ENCODE data around the gene CNDP1.
"Not testable (repeated sequence)": the region's sequence is repeated elsewhere in the genome, so short reads cannot be mapped to it uniquely, and the experiment has no call there.

CNDP1 gene

GRCh38 chr18:74499633-74500032, 34.7 kb upstream of the CNDP1 start:
- H3K27ac ChIP-seq: no peak overlapping the region
- no peak for TF ChIP-seq ZFX (IDR thresholded peaks at IDR 0.05; ENCODE audit: borderline replicate concordance)
- no peak for TF ChIP-seq CTCF (IDR thresholded peaks at IDR 0.05)

- no peak overlapping the region for H3K27ac ChIP-seq
- TF ChIP-seq CTCF (IDR thresholded peaks at IDR 0.05) (no peak), ZFX (IDR thresholded peaks at IDR 0.05; ENCODE audit: borderline replicate concordance) (no peak)
Observed at GRCh38 chr18:74500372-74500771, 33.9 kb upstream of the CNDP1 start.

- not testable (repeated sequence) for H3K27ac ChIP-seq
Observed at GRCh38 chr18:74500774-74501173, 33.5 kb upstream of the CNDP1 start.

GRCh38 chr18:74501386-74501785, 32.9 kb upstream of the CNDP1 start:
- H3K27ac ChIP-seq: no peak overlapping the region
- no peak for TF ChIP-seq CTCF (IDR thresholded peaks at IDR 0.05)
- TF ChIP-seq ZFX (IDR thresholded peaks at IDR 0.05; ENCODE audit: borderline replicate concordance): no peak

GRCh38 chr18:74503137-74503536, 31.2 kb upstream of the CNDP1 start:
- no peak for TF ChIP-seq ZFX (IDR thresholded peaks at IDR 0.05; ENCODE audit: borderline replicate concordance)
- H3K27ac ChIP-seq: no peak overlapping the region

GRCh38 chr18:74505776-74506175, 28.5 kb upstream of the CNDP1 start:
- no peak overlapping the region for H3K27ac ChIP-seq
- TF ChIP-seq CTCF (IDR thresholded peaks at IDR 0.05): no peak
- no peak for TF ChIP-seq ZFX (IDR thresholded peaks at IDR 0.05; ENCODE audit: borderline replicate concordance)

- no peak overlapping the region for H3K27ac ChIP-seq
- TF ChIP-seq ZFX (IDR thresholded peaks at IDR 0.05; ENCODE audit: borderline replicate concordance): no peak
- TF ChIP-seq CTCF (IDR thresholded peaks at IDR 0.05): no peak
Observed at GRCh38 chr18:74506448-74507084, 27.7 kb upstream of the CNDP1 start.

GRCh38 chr18:74507097-74507881, 27.0 kb upstream of the CNDP1 start:
- TF ChIP-seq ZFX (IDR thresholded peaks at IDR 0.05; ENCODE audit: borderline replicate concordance): no peak
- TF ChIP-seq CTCF (IDR thresholded peaks at IDR 0.05): no peak
- no peak overlapping the region for H3K27ac ChIP-seq

All from 22Rv1 (cell line).